IMR-90 (cell line): ENCODE data around the gene GGA3. TPM values are rescaled to one million over a fixed set of nuclear protein-coding genes. Genes with fewer than 3 reads are reported as not detected.

Source experiments
- ATAC-seq: fragments of 200-7000 bp; cut with Tn5 transposase; 2 replicates; pipeline ENCODE4 v1.9.1; 2020; ENCODE audit warnings: low read depth, mild to moderate bottlenecking, moderate library complexity
- BruUV-seq: library from RNA; stranded (reverse); fragments of 400-500 nt; replicated peaks from 2 replicates; lab custom pipeline; 2021; lab: Mats Ljungman, UMichigan
- CTCF ChIA-PET: fragments of 300-600 bp; formaldehyde crosslinking; extraction: SDS; loops from one replicate; lab custom pipeline; 2021; ENCODE audit warnings: antibody characterized with exemption; lab: Yijun Ruan, JAX
- POLR2A ChIA-PET: fragments of 300-600 bp; sonication (Branson Sonifier 250); formaldehyde crosslinking; loops from one replicate; lab custom pipeline; 2022; ENCODE audit warnings: antibody characterized with exemption; ENCODE audit not compliant: unreplicated experiment; lab: Charles Lee
- DNase-seq: peaks from one replicate; pipeline ENCODE4 v3.0.0; 2013
- H2AFZ ChIP-seq: replicated peaks from 2 replicates; pipeline ENCODE3; 2013; ENCODE audit warnings: low read length, mild to moderate bottlenecking; ENCODE audit not compliant: poor library complexity
- H2AK5ac ChIP-seq: 2 replicates; pipeline ENCODE4 v1.6.1; 2013; ENCODE audit warnings: low read depth, low read length, inconsistent platforms
- H2AK9ac ChIP-seq: replicated peaks from 2 replicates; pipeline ENCODE3; 2013; ENCODE audit warnings: mild to moderate bottlenecking, low read depth, low read length, moderate library complexity; ENCODE audit not compliant: poor library complexity
- H2BK120ac ChIP-seq: 2 replicates; pipeline ENCODE4 v1.6.1; 2013; ENCODE audit warnings: low read depth, low read length, inconsistent platforms
- H2BK15ac ChIP-seq: 3 replicates; pipeline ENCODE4 v1.6.1; 2013; ENCODE audit warnings: low read depth, low read length, inconsistent platforms
- H2BK20ac ChIP-seq: 2 replicates; pipeline ENCODE4 v1.6.1; 2013; ENCODE audit warnings: low read depth, mild to moderate bottlenecking, inconsistent platforms, low read length, moderate library complexity
- H2BK5ac ChIP-seq: 2 replicates; pipeline ENCODE4 v1.6.1; 2013; ENCODE audit warnings: mild to moderate bottlenecking, low read depth, low read length, inconsistent platforms; ENCODE audit not compliant: poor library complexity, severe bottlenecking
- H3K14ac ChIP-seq: replicated peaks from 2 replicates; pipeline ENCODE4 v1.6.1; 2013; ENCODE audit warnings: low read depth, low read length, inconsistent platforms
- H3K18ac ChIP-seq: 2 replicates; pipeline ENCODE4 v1.6.1; 2013; ENCODE audit warnings: low read depth, low read length, control low read depth
- H3K23ac ChIP-seq: 2 replicates; pipeline ENCODE4 v1.6.1; 2013; ENCODE audit warnings: low read depth, low read length, inconsistent platforms
- H3K27ac ChIP-seq: 2 replicates; pipeline ENCODE4 v1.5.1; 2013; ENCODE audit warnings: mild to moderate bottlenecking, control low read depth, low read length; ENCODE audit not compliant: insufficient read depth
- H3K27me3 ChIP-seq: 2 replicates; pipeline ENCODE4 v1.6.1; 2013; ENCODE audit warnings: low read length; ENCODE audit not compliant: control insufficient read depth, insufficient read depth
- H3K36me3 ChIP-seq: 2 replicates; pipeline ENCODE4 v1.6.1; 2013; ENCODE audit warnings: low read length, mixed read lengths; ENCODE audit not compliant: control insufficient read depth, insufficient read depth
- H3K4ac ChIP-seq: 2 replicates; pipeline ENCODE4 v1.6.1; 2013; ENCODE audit warnings: low read depth, low read length, inconsistent platforms
- H3K4me1 ChIP-seq: 2 replicates; pipeline ENCODE4 v1.6.1; 2013; ENCODE audit warnings: low read length, mixed read lengths; ENCODE audit not compliant: control insufficient read depth, insufficient read depth
- H3K4me2 ChIP-seq: 2 replicates; pipeline ENCODE4 v1.6.1; 2013; ENCODE audit warnings: low read depth, mild to moderate bottlenecking, control low read depth, low read length, moderate library complexity
- H3K4me3 ChIP-seq: 2 replicates; pipeline ENCODE4 v1.5.1; 2013; ENCODE audit warnings: low read depth, mild to moderate bottlenecking, control low read depth, low read length, moderate library complexity; ENCODE audit not compliant: insufficient read depth
- H3K56ac ChIP-seq: 2 replicates; pipeline ENCODE4 v1.6.1; 2013; ENCODE audit warnings: low read length, inconsistent platforms; ENCODE audit not compliant: insufficient read depth; ENCODE audit errors: extremely low read depth
- H3K79me1 ChIP-seq, 2 experiments: 2 replicates each; pipeline ENCODE4 v1.6.1; 2013; ENCODE audit warnings: low read length in 2 of 2, inconsistent platforms in 1 of 2, low read depth in 1 of 2
- H3K9ac ChIP-seq: 2 replicates; pipeline ENCODE4 v1.6.1; 2013; ENCODE audit warnings: low read depth, low read length, control low read depth
- H3K9me1 ChIP-seq: 2 replicates; pipeline ENCODE4 v1.6.1; 2013; ENCODE audit warnings: low read length, inconsistent platforms; ENCODE audit not compliant: insufficient read depth
- H3K9me3 ChIP-seq: 2 replicates; pipeline ENCODE4 v1.6.1; 2013; ENCODE audit warnings: low read length; ENCODE audit not compliant: control insufficient read depth, insufficient read depth
- H4K20me1 ChIP-seq: 2 replicates; pipeline ENCODE4 v1.6.1; 2013; ENCODE audit warnings: low read length, inconsistent platforms; ENCODE audit not compliant: insufficient read depth
- H4K5ac ChIP-seq: 2 replicates; pipeline ENCODE4 v1.6.1; 2013; ENCODE audit warnings: mild to moderate bottlenecking, low read depth, low read length, control low read depth
- H4K8ac ChIP-seq, 2 experiments: 2 replicates each; pipeline ENCODE4 v1.6.1; 2013; ENCODE audit warnings: low read depth in 2 of 2, low read length in 2 of 2, control low read depth in 1 of 2, inconsistent platforms in 1 of 2
- H4K91ac ChIP-seq: 2 replicates; pipeline ENCODE4 v1.6.1; 2013; ENCODE audit warnings: low read depth, low read length, inconsistent platforms; ENCODE audit not compliant: insufficient read depth
- CHD1 ChIP-seq: IDR thresholded peaks from 2 replicates; pipeline ENCODE4 v1.6.1; 2012; ENCODE audit warnings: low read depth, low read length, improper control_type of control experiment
- WGBS, 2 experiments: methylation state at CpG; one replicate each; pipeline versions ENCODE4 v1.1.5 to v1.1.7; 2013; ENCODE audit warnings: missing lambda C conversion rate in 2 of 2; ENCODE audit not compliant: insufficient read length in 1 of 2; ENCODE audit errors: extremely low coverage in 2 of 2; 5-methylcytosine and 5-hydroxymethylcytosine counted together
- dilution Hi-C: fragments of 300-500 bp; cut with HindIII; formaldehyde crosslinking; loops from one replicate; pipeline ENCODE4 v1.14.3; 2018; ENCODE audit warnings: low sequenced_read_pairs; ENCODE audit not compliant: unreplicated experiment
- in situ Hi-C: fragments of 300-500 bp; cut with MboI; formaldehyde crosslinking; loops from 3 replicates; pipeline ENCODE4 v1.14.3; 2019; ENCODE audit warnings: low sequenced_read_pairs, inconsistent platforms, mixed read lengths
- intact Hi-C: fragments of 100-400 bp; cut with micrococcal nuclease; formaldehyde crosslinking; loops from 2 replicates; pipeline ENCODE4 v1.10.0; 2022
- polyA plus RNA-seq, 3 experiments: library from polyadenylated mRNA; depleted of rRNA; stranded (reverse); fragments of >200 nt; gene quantifications; 2 replicates each; pipeline ENCODE4 v1.2.3, GENCODE V29; 2012; ENCODE audit warnings: low replicate concordance in 1 of 3
- total RNA-seq: library from RNA; depleted of rRNA; stranded (reverse); fragments of >200 nt; gene quantifications from 2 replicates; pipeline ENCODE4 v1.2.3, GENCODE V29; 2012

The GGA3 gene
- total and polyA plus RNA-seq, 2 of the 4 experiments (the other 2 are of a cell fraction), result 15.1 to 35.2 TPM

DNA sequence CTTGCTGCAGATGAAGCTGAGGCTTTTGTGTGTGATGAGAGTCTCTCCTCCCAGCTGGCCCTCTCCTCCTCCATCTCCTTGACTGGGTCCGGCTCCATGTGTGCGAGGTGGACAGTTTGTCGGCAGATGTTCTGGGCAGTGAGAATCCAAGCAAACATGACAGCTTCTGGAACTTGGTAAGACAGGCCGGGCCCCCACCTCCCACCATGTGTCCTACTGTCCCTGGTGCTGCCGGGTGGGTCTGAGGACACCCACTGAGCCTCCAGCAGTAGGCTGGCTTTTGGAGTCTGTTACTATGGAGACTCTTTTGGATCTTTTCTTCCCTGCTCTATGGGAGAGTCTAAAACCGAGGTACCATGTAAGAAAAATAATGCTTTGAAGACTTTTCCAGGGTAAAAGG, 43.3 kb downstream of the GGA3 start:
- H3K27ac ChIP-seq, result no peak overlapping the region
- CTCF ChIA-PET, result no interaction called here
- no TSS peak for BruUV-seq

More for the DNA sequence above, 43.3 kb downstream of the GGA3 start:
- Histone ChIP-seq H4K8ac (no peak overlapping the region), H3K4me1 (no peaks in the 10 kb centered on the region), H3K23ac (no peak overlapping the region), H3K4me3 (no peak overlapping the region), H3K9me1 (no peaks in the 10 kb centered on the region), H3K27me3 (no peaks in the 10 kb centered on the region), H2BK15ac (no peak overlapping the region), H4K20me1 (no peaks in the 10 kb centered on the region), H3K18ac (no peak overlapping the region), H4K5ac (no peak overlapping the region), H3K9me3 (no peaks in the 10 kb centered on the region), H3K4me2 (no peak overlapping the region), H4K91ac (no peak overlapping the region), H2BK20ac (no peak overlapping the region), H3K4ac (no peak overlapping the region), H3K9ac (no peak overlapping the region), H3K79me1 (peaks cover 13 to 28% of the 10 kb centered on the region in 2 experiments; a peak in 3 of 4 replicates), H2AK9ac (no peak overlapping the region), H3K14ac (no peak overlapping the region), H3K36me3 (peaks cover 56% of the 10 kb centered on the region), H2BK120ac (no peak overlapping the region), H3K56ac (no peak overlapping the region), H2AK5ac (no peak overlapping the region), H2AFZ (no peak overlapping the region), H2BK5ac (no peak overlapping the region)
- WGBS, 2 experiments, result 92% methylated on average over 2 of the region's 6 CpGs; no CpG with 5 or more reads in 1 of the 2 experiments
- in situ Hi-C loops (no loop called here), dilution Hi-C loops (no loop called here), intact Hi-C loops (no loop called here)
- ATAC-seq (no peak), DNase-seq (no peak)
- POLR2A ChIA-PET, result no interaction called here
- TF ChIP-seq CHD1, result no peak
